ENCODE data around the gene GJA5. TPM values are rescaled to one million over a fixed set of nuclear protein-coding genes. Genes with fewer than 3 reads are reported as not detected.

GJA5 gene
- total and polyA plus RNA-seq, 2 donors (not counting 3 experiments of a cell fraction or from before 2014, with no cell fraction given), result 0.55 to 5.9 TPM

GRCh38 chr1:147758379-147759100 lies 1.9 kb downstream of the GJA5 start:
- dilution Hi-C loops (cut with MboI; ENCODE audit: extremely low pct_ligation_motif_present, low sequenced_read_pairs), result no loop called here
- FAIRE-seq, result no peak
- H3K79me2 ChIP-seq (ENCODE audit: control insufficient read depth, insufficient read depth, low read length), result no peaks in the 10 kb centered on the region
- ChIA-PET POLR2A (no interaction called here), CTCF (no interaction called here)
- intact Hi-C loops (cut with micrococcal nuclease), result no loop called here
- H3K4me1 ChIP-seq (ENCODE audit: control insufficient read depth, extremely low read depth, insufficient read depth, low read length), result peaks cover 16% of the 10 kb centered on the region
- H3K4me3 ChIP-seq (replicated peaks in 1 of 3; ENCODE audit: insufficient read depth in 1 of 3, low read depth in 1 of 3, low read length in 3 of 3), result no peak overlapping the region
- TF ChIP-seq JUN (IDR thresholded peaks at IDR 0.05; ENCODE audit: borderline replicate concordance, insufficient read depth, insufficient read length, low read depth), result no peak
- no peak for TF ChIP-seq POLR2A (IDR thresholded peaks at IDR 0.05; ENCODE audit: low read depth, low read length)
- TF ChIP-seq, protein P1, sequence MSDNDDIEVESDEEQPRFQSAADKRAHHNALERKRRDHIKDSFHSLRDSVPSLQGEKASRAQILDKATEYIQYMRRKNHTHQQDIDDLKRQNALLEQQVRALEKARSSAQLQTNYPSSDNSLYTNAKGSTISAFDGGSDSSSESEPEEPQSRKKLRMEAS (IDR thresholded peaks at IDR 0.05; ENCODE audit: insufficient read depth, insufficient read length), result no peak
- TF ChIP-seq, protein P2, sequence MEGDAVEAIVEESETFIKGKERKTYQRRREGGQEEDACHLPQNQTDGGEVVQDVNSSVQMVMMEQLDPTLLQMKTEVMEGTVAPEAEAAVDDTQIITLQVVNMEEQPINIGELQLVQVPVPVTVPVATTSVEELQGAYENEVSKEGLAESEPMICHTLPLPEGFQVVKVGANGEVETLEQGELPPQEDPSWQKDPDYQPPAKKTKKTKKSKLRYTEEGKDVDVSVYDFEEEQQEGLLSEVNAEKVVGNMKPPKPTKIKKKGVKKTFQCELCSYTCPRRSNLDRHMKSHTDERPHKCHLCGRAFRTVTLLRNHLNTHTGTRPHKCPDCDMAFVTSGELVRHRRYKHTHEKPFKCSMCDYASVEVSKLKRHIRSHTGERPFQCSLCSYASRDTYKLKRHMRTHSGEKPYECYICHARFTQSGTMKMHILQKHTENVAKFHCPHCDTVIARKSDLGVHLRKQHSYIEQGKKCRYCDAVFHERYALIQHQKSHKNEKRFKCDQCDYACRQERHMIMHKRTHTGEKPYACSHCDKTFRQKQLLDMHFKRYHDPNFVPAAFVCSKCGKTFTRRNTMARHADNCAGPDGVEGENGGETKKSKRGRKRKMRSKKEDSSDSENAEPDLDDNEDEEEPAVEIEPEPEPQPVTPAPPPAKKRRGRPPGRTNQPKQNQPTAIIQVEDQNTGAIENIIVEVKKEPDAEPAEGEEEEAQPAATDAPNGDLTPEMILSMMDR (IDR thresholded peaks at IDR 0.05; ENCODE audit: extremely low read depth in 1 of 2, insufficient read depth in 1 of 2, low read depth in 1 of 2, low read length in 2 of 2), result no peak
- TF ChIP-seq POLR2AphosphoS5 (IDR thresholded peaks at IDR 0.05; ENCODE audit: insufficient read depth, low read depth, low read length), result no peak
- H3K4me2 ChIP-seq (ENCODE audit: insufficient read depth, low read length), result no peak overlapping the region
- H4K20me1 ChIP-seq (replicated peaks; ENCODE audit: control insufficient read depth, extremely low read depth, insufficient read depth, low read length), result no peaks in the 10 kb centered on the region
- H3K9ac ChIP-seq (replicated peaks; ENCODE audit: extremely low read depth, insufficient read depth, low read length), result no peak overlapping the region
- no peak for DNase-seq (ENCODE audit: low read depth, low spot score)
- no peak overlapping the region for H3K27ac ChIP-seq (ENCODE audit: insufficient read depth, low read depth, low read length)
- H3K27me3 ChIP-seq (ENCODE audit: control insufficient read depth in 2 of 2, insufficient read depth in 2 of 2, low read length in 2 of 2), result peaks cover 19 to 26% of the 10 kb centered on the region in 2 experiments
- BruUV-seq (replicated peaks), result no TSS peak
- no peaks in the 10 kb centered on the region for H3K9me1 ChIP-seq (replicated peaks; ENCODE audit: control insufficient read depth, extremely low read depth, insufficient read depth, low read length)
- H3K36me3 ChIP-seq (ENCODE audit: control insufficient read depth in 2 of 2, extremely low read depth in 1 of 2, insufficient read depth in 2 of 2, low read length in 2 of 2), result no peaks in the 10 kb centered on the region
- H2AFZ ChIP-seq (ENCODE audit: low read depth, low read length), result no peak overlapping the region
- H3K9me3 ChIP-seq (replicated peaks; ENCODE audit: control insufficient read depth, insufficient read depth, low read length), result no peaks in the 10 kb centered on the region
